Measurements from ENCODE around the gene ETF1. TPM values are rescaled to one million over a fixed set of nuclear protein-coding genes. Genes with fewer than 3 reads are reported as not detected.

The ETF1 gene
- total RNA-seq, 6 experiments from 2014 or later = 133 to 153 (median 148) TPM

- no peak for TF ChIP-seq CTCF (IDR thresholded peaks at IDR 0.05)
- Mint-ChIP-seq H3K4me3 (no peak overlapping the region), H3K27ac (no peak overlapping the region), H3K4me1 (ENCODE audit: low read depth) (peaks cover 16% of the 10 kb centered on the region), H3K9me3 (no peaks in the 10 kb centered on the region), H3K27me3 (ENCODE audit: insufficient read depth) (peaks cover 7% of the 10 kb centered on the region; the same call in 1 of the 2 replicates), H3K36me3 (ENCODE audit: low read depth) (no peaks in the 10 kb centered on the region)
- no peak for DNase-seq
Measured at GRCh38 chr5:138458856-138459255, 84.2 kb downstream of the ETF1 start.

- H3K27ac Mint-ChIP-seq = no peak overlapping the region
- no peak overlapping the region for H3K4me3 Mint-ChIP-seq
- no peaks in the 10 kb centered on the region for H3K36me3 Mint-ChIP-seq (ENCODE audit: low read depth)
- no peak for DNase-seq
- no peaks in the 10 kb centered on the region for H3K9me3 Mint-ChIP-seq
- TF ChIP-seq CTCF (IDR thresholded peaks at IDR 0.05) = no peak
- H3K4me1 Mint-ChIP-seq (ENCODE audit: low read depth) = peaks cover 13% of the 10 kb centered on the region
- H3K27me3 Mint-ChIP-seq (ENCODE audit: insufficient read depth) = peaks cover 8% of the 10 kb centered on the region; the same call in 1 of the 2 replicates
Measured at GRCh38 chr5:138458384-138458783, 84.7 kb downstream of the ETF1 start.

GRCh38 chr5:138457531-138458275 is 85.3 kb downstream of the ETF1 start:
- Mint-ChIP-seq H3K36me3 (ENCODE audit: low read depth) (no peaks in the 10 kb centered on the region), H3K9me3 (no peaks in the 10 kb centered on the region), H3K27me3 (ENCODE audit: insufficient read depth) (peaks cover 8% of the 10 kb centered on the region; the same call in 1 of the 2 replicates), H3K27ac (no peak overlapping the region), H3K4me3 (no peak overlapping the region), H3K4me1 (ENCODE audit: low read depth) (peaks cover 12% of the 10 kb centered on the region)
- DNase-seq = no peak
- no peak; the same call in 1 of the 2 replicates for TF ChIP-seq CTCF (IDR thresholded peaks at IDR 0.05)

Other genes with a start within 250 kb of the ETF1 start
- 10 to 100 TPM in 1 of 6 experiments, 1 to 10 TPM in 5; 4.1 to 10.5 (median 8.7) TPM for gene CDC25C, start 211.4 kb downstream of the ETF1 start, total RNA-seq (2021; fragmentation: NEBNext Ultra II Directional; extraction: Animal tissue kit (Norgen Biotek cat#: 25700))
- 10 to 100 TPM; 28.7 to 34.4 (median 29.7) TPM for gene FAM53C, start 205.0 kb downstream of the ETF1 start, total RNA-seq (2021; fragmentation: NEBNext Ultra II Directional; extraction: Animal tissue kit (Norgen Biotek cat#: 25700))
- 10 to 100 TPM; 29.0 to 37.8 (median 33.3) TPM for gene KDM3B, start 190.6 kb downstream of the ETF1 start, total RNA-seq (2021; fragmentation: NEBNext Ultra II Directional; extraction: Animal tissue kit (Norgen Biotek cat#: 25700))
- 10 to 100 TPM; 27.8 to 36.6 (median 33.2) TPM for gene REEP2, start 104.2 kb downstream of the ETF1 start, total RNA-seq (2021; fragmentation: NEBNext Ultra II Directional; extraction: Animal tissue kit (Norgen Biotek cat#: 25700))
- gene EGR1, start 77.8 kb downstream of the ETF1 start, total RNA-seq (2021; fragmentation: NEBNext Ultra II Directional; extraction: Animal tissue kit (Norgen Biotek cat#: 25700)) = 100 to 1,000 TPM in 5 of 6 experiments, 10 to 100 TPM in 1; 58.3 to 156 (median 135) TPM
- 100 to 1,000 TPM; 193 to 236 (median 210) TPM for gene HSPA9, start 32.2 kb upstream of the ETF1 start, total RNA-seq (2021; fragmentation: NEBNext Ultra II Directional; extraction: Animal tissue kit (Norgen Biotek cat#: 25700))
- gene CTNNA1, start 210.2 kb upstream of the ETF1 start, total RNA-seq (2021; fragmentation: NEBNext Ultra II Directional; extraction: Animal tissue kit (Norgen Biotek cat#: 25700)) = 100 to 1,000 TPM; 282 to 342 (median 292) TPM

Measured in HFFc6 (cell line).